ENCODE measurements around the gene ACOX2. TPM values are rescaled to one million over a fixed set of nuclear protein-coding genes. Genes with fewer than 3 reads are reported as not detected.

Gene ACOX2
- total RNA-seq, 3 donors from 2014 or later (not counting 1 experiment from before 2014, with no cell fraction given), result not detected

GRCh38 chr3:58491506-58492402 is 45.2 kb downstream of the ACOX2 start, which contains the start of gene KCTD6:
TSS of gene KCTD6 (plus strand) at chr3:58492096. CDS start at chr3:58498756, 6,660 bp downstream.
- peaks cover 7 to 10% of the 10 kb centered on the region in 2 donors for H3K27me3 Mint-ChIP-seq (ENCODE audit: low read depth in 2 of 2)
- no peaks in the 10 kb centered on the region for H3K9me3 Mint-ChIP-seq
- peaks cover 45 to 57% of the 10 kb centered on the region in 2 donors for H3K4me1 Mint-ChIP-seq
- H3K27ac Mint-ChIP-seq, result peak within 1 kb of the TSS; percentile 68 to 87
- H3K4me3 Mint-ChIP-seq, result peak within 1 kb of the TSS; percentile 94
- H3K27ac ChIP-seq (ENCODE audit: low read length), result peak within 1 kb of the TSS; percentile 54
- H3K4me3 ChIP-seq (ENCODE audit: low read length), result peak within 1 kb of the TSS; percentile 72
- intact Hi-C loops (cut with micrococcal nuclease), result loop anchor here (1.0 to 2.0 kb wide), 5 partner anchors 21 to 185 kb away; partner anchors contain the start of genes HTD2, PDHB, PXK and RPP14
- DNase-seq (peak; percentile 91 to 93), ATAC-seq (peak; percentile 88 to 97 (median 93))
- no peaks in the 10 kb centered on the region for H3K9me3 ChIP-seq (ENCODE audit: control insufficient read depth, insufficient read depth, low read length)
- no peaks in the 10 kb centered on the region for H3K36me3 ChIP-seq (ENCODE audit: control insufficient read depth, insufficient read depth, low read length)
- H3K36me3 Mint-ChIP-seq, result no peaks in the 10 kb centered on the region
- WGBS (ENCODE audit: insufficient coverage), result under 1% methylated on average over 104 of the region's 104 CpGs
- peak; percentile 52 for TF ChIP-seq CTCF (IDR thresholded peaks at IDR 0.05)
- H3K4me1 ChIP-seq (ENCODE audit: control insufficient read depth, insufficient read depth, low read length), result peaks cover 25% of the 10 kb centered on the region
- H3K27me3 ChIP-seq (ENCODE audit: control insufficient read depth, insufficient read depth, low read length), result no peaks in the 10 kb centered on the region

- Histone ChIP-seq H3K27me3 (ENCODE audit: control insufficient read depth, insufficient read depth, low read length) (no peaks in the 10 kb centered on the region), H3K9me3 (ENCODE audit: control insufficient read depth, insufficient read depth, low read length) (no peaks in the 10 kb centered on the region), H3K27ac (ENCODE audit: low read length) (peak overlapping the region; percentile 54), H3K36me3 (ENCODE audit: control insufficient read depth, insufficient read depth, low read length) (no peaks in the 10 kb centered on the region), H3K4me3 (ENCODE audit: low read length) (peak overlapping the region; percentile 26), H3K4me1 (ENCODE audit: control insufficient read depth, insufficient read depth, low read length) (peaks cover 30% of the 10 kb centered on the region)
- no peak for TF ChIP-seq CTCF (IDR thresholded peaks at IDR 0.05)
- DNase-seq (peak; percentile 20 to 25), ATAC-seq (no peak)
- Mint-ChIP-seq H3K36me3 (no peaks in the 10 kb centered on the region), H3K27me3 (ENCODE audit: low read depth in 2 of 2) (peaks cover 12 to 14% of the 10 kb centered on the region in 2 donors), H3K9me3 (no peaks in the 10 kb centered on the region), H3K27ac (peak overlapping the region; percentile 12 to 85), H3K4me1 (peaks cover 38 to 54% of the 10 kb centered on the region in 2 donors), H3K4me3 (peak overlapping the region; percentile 58)
- intact Hi-C loops (cut with micrococcal nuclease), result loop anchor here (1.0 to 2.0 kb wide), 3 partner anchors 41 to 159 kb away; partner anchors contain the start of genes PDHB and PXK
- WGBS (ENCODE audit: insufficient coverage), result 90% methylated on average over 19 of the region's 19 CpGs
Observed at GRCh38 chr3:58490860-58491501, 46.0 kb downstream of the ACOX2 start.

GRCh38 chr3:58488967-58489366 is 48.0 kb downstream of the ACOX2 start:
- H3K27me3 Mint-ChIP-seq (ENCODE audit: low read depth in 2 of 2), result peaks cover 14 to 18% of the 10 kb centered on the region in 2 donors
- H3K27ac Mint-ChIP-seq, result no peak overlapping the region
- no peak for DNase-seq
- WGBS (ENCODE audit: insufficient coverage), result 64% methylated on average over 2 of the region's 2 CpGs
- no peaks in the 10 kb centered on the region for H3K9me3 Mint-ChIP-seq
- no peak for ATAC-seq
- Histone ChIP-seq H3K9me3 (ENCODE audit: control insufficient read depth, insufficient read depth, low read length) (no peaks in the 10 kb centered on the region), H3K4me3 (ENCODE audit: low read length) (no peak overlapping the region), H3K4me1 (ENCODE audit: control insufficient read depth, insufficient read depth, low read length) (peaks cover 37% of the 10 kb centered on the region), H3K27me3 (ENCODE audit: control insufficient read depth, insufficient read depth, low read length) (no peaks in the 10 kb centered on the region), H3K36me3 (ENCODE audit: control insufficient read depth, insufficient read depth, low read length) (no peaks in the 10 kb centered on the region), H3K27ac (ENCODE audit: low read length) (no peak overlapping the region)
- no peak for TF ChIP-seq CTCF (IDR thresholded peaks at IDR 0.05)
- H3K4me1 Mint-ChIP-seq, result peaks cover 24 to 44% of the 10 kb centered on the region in 2 donors
- no peaks in the 10 kb centered on the region for H3K36me3 Mint-ChIP-seq
- peak overlapping the region; percentile 11 for H3K4me3 Mint-ChIP-seq
- intact Hi-C loops (cut with micrococcal nuclease), result no loop called here

All from natural killer cell (primary cell).